Measurements from ENCODE around the gene F12.
"Not testable (repeated sequence)": the region's sequence is repeated elsewhere in the genome, so short reads cannot be mapped to it uniquely, and the experiment has no call there.

F12 gene

GRCh38 chr5:177432839-177433657 lies 23.7 kb upstream of the F12 start:
- DNase-seq (ENCODE audit: low read depth in 4 of 4, low spot score in 1 of 4): no peak

- no peak for DNase-seq (ENCODE audit: low read depth in 4 of 4, low spot score in 1 of 4)
Observed at GRCh38 chr5:177432143-177432838, 22.9 kb upstream of the F12 start.

- peak in 2 of 4 experiments; percentile 53 to 64 for DNase-seq (ENCODE audit: low read depth in 4 of 4, low spot score in 1 of 4)
Observed at GRCh38 chr5:177431317-177432142, 22.2 kb upstream of the F12 start.

GRCh38 chr5:177430972-177431316 lies 21.6 kb upstream of the F12 start:
- DNase-seq (ENCODE audit: low read depth in 4 of 4, low spot score in 1 of 4): no peak

GRCh38 chr5:177430140-177430951 lies 21.0 kb upstream of the F12 start:
- no peak for DNase-seq (ENCODE audit: low read depth in 4 of 4, low spot score in 1 of 4)

GRCh38 chr5:177429248-177430040 lies 20.1 kb upstream of the F12 start:
- DNase-seq (ENCODE audit: low read depth in 4 of 4, low spot score in 1 of 4): peak in 3 of 4 experiments; percentile 66 to 89 (median 75)

- DNase-seq (ENCODE audit: low read depth in 4 of 4, low spot score in 1 of 4): no peak
Observed at GRCh38 chr5:177428574-177429217, 19.3 kb upstream of the F12 start.

GRCh38 chr5:177427919-177428573 lies 18.7 kb upstream of the F12 start:
- no peak for DNase-seq (ENCODE audit: low read depth in 4 of 4, low spot score in 1 of 4)

- DNase-seq (ENCODE audit: low read depth in 4 of 4, low spot score in 1 of 4): no peak
Observed at GRCh38 chr5:177427211-177427822, 18.0 kb upstream of the F12 start.

GRCh38 chr5:177426566-177427210 lies 17.3 kb upstream of the F12 start, which contains the start of gene GRK6:
GRK6 (plus strand) TSS chr5:177426676; CDS start chr5:177426846, 170 bp downstream.
- peak in 1 of 4 experiments; percentile 50 for DNase-seq (ENCODE audit: low read depth in 4 of 4, low spot score in 1 of 4)

- peak; percentile 94 to 100 (median 99) for DNase-seq (ENCODE audit: low read depth in 4 of 4, low spot score in 1 of 4)
Observed at GRCh38 chr5:177425801-177426565, 16.6 kb upstream of the F12 start.

- DNase-seq (ENCODE audit: low read depth in 4 of 4, low spot score in 1 of 4): no peak
Observed at GRCh38 chr5:177425196-177425800, 15.9 kb upstream of the F12 start.

GRCh38 chr5:177423671-177424070 lies 14.3 kb upstream of the F12 start:
- no peak for DNase-seq (ENCODE audit: low read depth in 4 of 4, low spot score in 1 of 4)

- no peak for DNase-seq (ENCODE audit: low read depth in 4 of 4, low spot score in 1 of 4)
Observed at GRCh38 chr5:177421062-177421798, 11.9 kb upstream of the F12 start.

- not testable (repeated sequence) for DNase-seq (ENCODE audit: low read depth in 4 of 4, low spot score in 1 of 4)
Observed at GRCh38 chr5:177420472-177420871, 11.1 kb upstream of the F12 start.

- DNase-seq (ENCODE audit: low read depth in 4 of 4, low spot score in 1 of 4): no peak
Observed at GRCh38 chr5:177419046-177419445, 9.7 kb upstream of the F12 start.
